HFFc6 (cell line): Measurements from ENCODE around the gene CRK. TPM values are rescaled to one million over a fixed set of nuclear protein-coding genes. Genes with fewer than 3 reads are reported as not detected.
"Not testable (repeated sequence)": the region's sequence is repeated elsewhere in the genome, so short reads cannot be mapped to it uniquely, and the experiment has no call there.

Experiments
- DNase-seq: peaks from one replicate; pipeline ENCODE4 v3.0.0-alpha.2; 2018
- H3K27ac Mint-ChIP-seq: 2 replicates; pipeline ENCODE4 v1.8.0; 2020; ENCODE audit warnings: mild to moderate bottlenecking, mixed read lengths
- H3K27me3 Mint-ChIP-seq: 2 replicates; pipeline ENCODE4 v1.8.0; 2021; ENCODE audit warnings: mild to moderate bottlenecking, moderate library complexity, mixed read lengths; ENCODE audit not compliant: insufficient read depth
- H3K36me3 Mint-ChIP-seq: 2 replicates; pipeline ENCODE4 v1.8.0; 2021; ENCODE audit warnings: low read depth, mixed read lengths
- H3K4me1 Mint-ChIP-seq: 2 replicates; pipeline ENCODE4 v1.8.0; 2020; ENCODE audit warnings: low read depth, mixed read lengths
- H3K4me3 Mint-ChIP-seq: 2 replicates; pipeline ENCODE4 v1.8.0; 2020; ENCODE audit warnings: mild to moderate bottlenecking, moderate library complexity, mixed read lengths
- H3K9me3 Mint-ChIP-seq: 2 replicates; pipeline ENCODE4 v1.8.0; 2020; ENCODE audit warnings: mild to moderate bottlenecking, mixed read lengths
- CTCF ChIP-seq: fragments of 200-600 bp; sonication (generic); IDR thresholded peaks from 2 replicates; pipeline ENCODE4 v1.5.0; 2021; ENCODE audit warnings: antibody characterized with exemption, mild to moderate bottlenecking
- total RNA-seq, 6 experiments: library from RNA; stranded (reverse); fragmentation: NEBNext Ultra II Directional; extraction: Animal tissue kit (Norgen Biotek cat#: 25700); gene quantifications; 2 replicates in 1 of 6; 3 replicates in 5 of 6; pipeline ENCODE4 v1.2.3, GENCODE V29; 2021

Gene CRK
- total RNA-seq, 6 experiments from 2014 or later, result 71.1 to 83.1 (median 77.5) TPM

GRCh38 chr17:1402262-1402586 lies 53.8 kb downstream of the CRK start:
- Mint-ChIP-seq H3K9me3 (no peaks in the 10 kb centered on the region), H3K4me3 (no peak overlapping the region), H3K27me3 (peaks cover 4% of the 10 kb centered on the region), H3K27ac (no peak overlapping the region), H3K4me1 (peaks cover 10% of the 10 kb centered on the region), H3K36me3 (peaks cover 19% of the 10 kb centered on the region)
- TF ChIP-seq CTCF, result no peak
- no peak for DNase-seq

GRCh38 chr17:1399679-1400512 lies 56.1 kb downstream of the CRK start, which contains the start of gene YWHAE:
YWHAE (minus strand) TSS chr17:1400222; CDS start chr17:1400110, 112 bp downstream.
- peak within 1 kb of the TSS; percentile 100 for H3K4me3 Mint-ChIP-seq
- peaks cover 31% of the 10 kb centered on the region for H3K36me3 Mint-ChIP-seq
- H3K27me3 Mint-ChIP-seq, result peaks cover 4% of the 10 kb centered on the region
- DNase-seq, result peak; percentile 95
- no peak for TF ChIP-seq CTCF
- H3K4me1 Mint-ChIP-seq, result peaks cover 25% of the 10 kb centered on the region
- H3K27ac Mint-ChIP-seq, result peak within 1 kb of the TSS; percentile 100
- H3K9me3 Mint-ChIP-seq, result no peaks in the 10 kb centered on the region

GRCh38 chr17:1398931-1399678 lies 56.9 kb downstream of the CRK start:
- Mint-ChIP-seq H3K36me3 (peaks cover 31% of the 10 kb centered on the region), H3K4me3 (peak overlapping the region; percentile 100), H3K4me1 (peaks cover 33% of the 10 kb centered on the region), H3K27ac (peak overlapping the region; percentile 100), H3K27me3 (peaks cover 4% of the 10 kb centered on the region), H3K9me3 (no peaks in the 10 kb centered on the region)
- peak; percentile 29 for DNase-seq
- TF ChIP-seq CTCF, result no peak

- H3K4me1 Mint-ChIP-seq, result peaks cover 41% of the 10 kb centered on the region
- no peak for TF ChIP-seq CTCF
- peak overlapping the region; percentile 100 for H3K4me3 Mint-ChIP-seq
- H3K27me3 Mint-ChIP-seq, result peaks cover 4% of the 10 kb centered on the region
- DNase-seq, result no peak
- peak overlapping the region; percentile 100 for H3K27ac Mint-ChIP-seq
- H3K9me3 Mint-ChIP-seq, result no peaks in the 10 kb centered on the region
- H3K36me3 Mint-ChIP-seq, result peaks cover 31% of the 10 kb centered on the region
These were observed 58.0 kb downstream of the CRK start for GRCh38 chr17:1398028-1398427.

- not testable (repeated sequence) for DNase-seq, H3K27me3 Mint-ChIP-seq, H3K9me3 Mint-ChIP-seq
- peaks cover 55% of the 10 kb centered on the region for H3K4me1 Mint-ChIP-seq
- H3K36me3 Mint-ChIP-seq, result peaks cover 34% of the 10 kb centered on the region
- H3K27ac Mint-ChIP-seq, result peak overlapping the region; percentile 66
- peak overlapping the region; percentile 51; the same call in 1 of the 2 replicates for H3K4me3 Mint-ChIP-seq
These were observed 60.0 kb downstream of the CRK start for GRCh38 chr17:1395876-1396665.
